GM12875 (cell line): ENCODE data around the gene TSHZ2.

Experiments used
- H3K4me3 ChIP-seq: one replicate; pipeline ENCODE4 v1.5.1; 2011; ENCODE audit warnings: low read depth, low read length, control low read depth
- TF ChIP-seq, protein P1 (sequence below): IDR thresholded peaks from 2 replicates; pipeline ENCODE4 v1.5.1; 2011; ENCODE audit warnings: low read depth, mild to moderate bottlenecking, control low read depth, inconsistent platforms, low read length, moderate library complexity, borderline replicate concordance; ENCODE audit not compliant: insufficient read depth

TSHZ2 gene

GRCh38 chr20:53382263-53382844 is 410.2 kb downstream of the TSHZ2 start:
- no peak overlapping the region for H3K4me3 ChIP-seq
- TF ChIP-seq, protein P1, sequence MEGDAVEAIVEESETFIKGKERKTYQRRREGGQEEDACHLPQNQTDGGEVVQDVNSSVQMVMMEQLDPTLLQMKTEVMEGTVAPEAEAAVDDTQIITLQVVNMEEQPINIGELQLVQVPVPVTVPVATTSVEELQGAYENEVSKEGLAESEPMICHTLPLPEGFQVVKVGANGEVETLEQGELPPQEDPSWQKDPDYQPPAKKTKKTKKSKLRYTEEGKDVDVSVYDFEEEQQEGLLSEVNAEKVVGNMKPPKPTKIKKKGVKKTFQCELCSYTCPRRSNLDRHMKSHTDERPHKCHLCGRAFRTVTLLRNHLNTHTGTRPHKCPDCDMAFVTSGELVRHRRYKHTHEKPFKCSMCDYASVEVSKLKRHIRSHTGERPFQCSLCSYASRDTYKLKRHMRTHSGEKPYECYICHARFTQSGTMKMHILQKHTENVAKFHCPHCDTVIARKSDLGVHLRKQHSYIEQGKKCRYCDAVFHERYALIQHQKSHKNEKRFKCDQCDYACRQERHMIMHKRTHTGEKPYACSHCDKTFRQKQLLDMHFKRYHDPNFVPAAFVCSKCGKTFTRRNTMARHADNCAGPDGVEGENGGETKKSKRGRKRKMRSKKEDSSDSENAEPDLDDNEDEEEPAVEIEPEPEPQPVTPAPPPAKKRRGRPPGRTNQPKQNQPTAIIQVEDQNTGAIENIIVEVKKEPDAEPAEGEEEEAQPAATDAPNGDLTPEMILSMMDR = no peak

DNA sequence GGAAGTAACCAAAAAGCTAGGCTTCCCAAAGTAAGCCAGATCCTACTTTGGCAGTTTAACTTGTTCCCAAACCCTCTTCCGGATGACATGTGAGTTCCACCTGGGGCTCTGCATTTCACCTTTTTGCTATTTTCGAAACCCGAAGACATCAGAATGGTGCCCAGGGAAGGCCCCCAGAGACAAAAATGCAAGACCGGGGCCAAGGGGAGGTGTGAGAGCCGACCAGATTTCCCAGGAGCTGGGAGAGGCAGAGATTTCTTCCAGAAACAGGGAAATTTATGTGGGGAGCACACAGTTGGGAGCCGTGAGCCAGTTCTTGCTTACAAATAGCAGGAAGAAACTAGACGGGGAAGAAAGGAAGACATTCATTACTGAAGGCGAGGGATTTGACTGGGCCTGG is 411.8 kb downstream of the TSHZ2 start:
- TF ChIP-seq, protein P1 = no peak

GRCh38 chr20:53384392-53384791 is 412.2 kb downstream of the TSHZ2 start:
- TF ChIP-seq, protein P1 = no peak
- no peak overlapping the region for H3K4me3 ChIP-seq

More for the DNA sequence above, 411.8 kb downstream of the TSHZ2 start:
- no peak overlapping the region for H3K4me3 ChIP-seq

DNA sequence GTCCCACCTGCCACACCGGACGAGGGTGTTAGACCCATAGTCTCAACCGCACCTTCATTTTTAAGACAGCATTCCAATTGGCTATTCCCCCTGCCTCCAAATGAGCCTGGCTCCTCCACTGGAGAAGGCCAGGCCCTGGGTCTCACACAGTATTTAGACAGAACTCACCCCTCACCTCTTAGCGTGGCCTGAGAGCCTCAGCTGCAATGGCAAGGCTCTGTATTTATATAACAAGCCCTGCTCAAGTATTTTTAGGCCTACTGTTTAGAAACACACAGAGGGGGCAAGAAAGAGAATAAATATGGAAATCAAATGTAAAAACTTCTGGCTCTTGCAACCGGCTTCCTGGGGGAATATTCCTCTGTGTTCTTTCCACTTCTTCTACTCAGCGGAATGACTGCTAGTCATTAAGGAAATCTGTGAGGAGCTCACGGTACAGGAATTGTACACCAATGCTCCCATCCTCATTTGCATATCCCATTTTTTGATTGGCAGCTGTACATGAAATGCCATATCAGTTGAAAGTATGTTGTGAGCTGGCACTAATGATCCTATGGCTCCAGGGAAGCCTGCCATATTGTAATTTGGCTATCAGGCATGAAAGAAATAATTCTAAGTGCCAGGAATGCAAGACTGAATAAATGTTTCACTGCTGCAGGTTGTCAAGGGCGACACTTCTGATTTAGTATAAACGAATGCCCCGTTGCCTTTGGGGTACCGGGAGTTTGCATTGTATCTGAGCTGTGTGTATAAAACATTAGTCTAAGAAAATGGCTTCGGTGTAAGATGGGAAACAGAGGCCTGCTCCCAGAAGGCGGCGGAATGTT is 414.0 kb downstream of the TSHZ2 start:
- H3K4me3 ChIP-seq = no peak overlapping the region
- TF ChIP-seq, protein P1 = no peak

GRCh38 chr20:53387983-53388675 is 416.0 kb downstream of the TSHZ2 start:
- TF ChIP-seq, protein P1 = no peak
- no peak overlapping the region for H3K4me3 ChIP-seq

DNA sequence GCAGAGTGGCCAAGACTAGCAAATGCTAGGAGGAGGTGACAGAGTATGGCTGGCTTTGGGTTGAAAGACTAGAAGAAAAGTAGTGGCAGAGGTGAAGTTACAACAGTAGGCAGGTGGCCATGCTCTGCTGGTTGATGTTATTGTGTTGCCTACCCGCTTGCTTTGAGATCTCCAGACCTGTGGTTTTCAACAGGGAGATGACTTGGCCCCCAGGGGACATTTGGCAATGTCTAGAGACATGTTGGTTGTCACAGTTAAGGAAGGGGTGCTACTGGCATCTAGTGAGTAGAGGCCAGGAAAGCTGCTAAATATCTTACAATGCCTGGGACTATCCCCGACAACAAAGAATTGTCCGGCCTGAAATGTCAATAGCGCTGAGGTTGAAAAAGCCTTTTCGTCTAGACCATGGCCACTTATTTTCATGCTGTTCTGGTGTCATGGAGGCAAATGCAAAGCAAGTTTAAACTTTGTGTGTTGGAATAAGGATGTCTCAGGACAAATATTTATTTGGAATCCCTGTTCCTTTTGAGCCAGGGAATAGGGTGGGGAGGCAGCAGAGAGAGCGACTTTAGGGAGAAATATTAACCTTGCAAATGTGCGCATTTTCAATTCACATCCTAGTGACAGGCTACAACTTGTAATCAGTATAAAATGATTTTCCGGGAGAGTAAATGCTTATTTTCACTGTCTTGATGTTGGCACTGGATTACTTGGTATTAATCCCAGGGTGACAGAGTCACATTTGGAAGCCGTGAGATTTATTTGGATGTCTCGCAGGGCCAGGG is 417.6 kb downstream of the TSHZ2 start:
- no peak overlapping the region for H3K4me3 ChIP-seq
- TF ChIP-seq, protein P1 = no peak
